HG03469 (cell line): ENCODE results near the gene RAMP1.
"Not testable (repeated sequence)": the region's sequence is repeated elsewhere in the genome, so short reads cannot be mapped to it uniquely, and the experiment has no call there.

Experiments
- ATAC-seq: cut with Tn5 transposase; IDR thresholded peaks from one replicate; pipeline ENCODE4 v1.9.1; 2021; ENCODE audit warnings: mild to moderate bottlenecking, moderate library complexity, moderate number of reproducible peaks; ENCODE audit not compliant: unreplicated experiment

RAMP1 gene

GRCh38 chr2:237863102-237863511 is 3.7 kb downstream of the RAMP1 start:
- ATAC-seq, result no peak

DNA sequence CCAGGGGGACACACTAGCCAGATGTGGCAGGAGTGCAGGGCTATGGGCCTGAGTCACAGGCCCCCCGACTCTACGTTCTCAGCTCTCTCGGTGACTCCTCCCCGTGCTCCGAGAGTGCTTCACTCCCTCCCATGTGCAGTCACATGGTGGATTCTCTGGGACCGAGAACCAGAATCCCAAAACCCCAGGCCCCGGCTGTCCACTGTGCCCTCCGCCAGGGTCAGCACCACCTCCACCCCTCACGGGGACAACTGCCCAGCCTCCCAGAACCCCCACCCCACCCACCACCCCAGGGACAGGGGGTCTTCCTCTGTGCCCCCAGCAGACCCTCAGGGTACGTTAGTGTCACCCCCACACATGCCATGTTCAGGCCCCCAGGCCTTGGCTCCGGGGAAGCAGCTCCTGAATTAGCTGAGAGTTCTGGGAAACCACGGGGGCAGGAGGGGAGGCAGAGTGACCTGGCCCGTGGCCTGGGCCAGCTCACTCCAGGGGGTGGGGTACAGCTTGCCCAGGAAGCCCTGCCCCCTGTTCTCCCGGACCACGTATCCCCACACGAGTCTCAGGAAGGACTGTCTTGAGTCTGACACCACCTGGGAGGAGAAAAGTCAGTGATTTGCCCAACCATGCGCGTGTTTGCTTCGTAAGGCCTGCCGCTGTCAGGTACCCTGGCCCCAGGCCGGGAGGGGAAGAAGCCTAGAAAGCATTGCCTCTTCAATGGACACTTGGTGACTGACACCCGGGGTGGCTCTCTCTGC is 4.4 kb downstream of the RAMP1 start:
- no peak for ATAC-seq

DNA sequence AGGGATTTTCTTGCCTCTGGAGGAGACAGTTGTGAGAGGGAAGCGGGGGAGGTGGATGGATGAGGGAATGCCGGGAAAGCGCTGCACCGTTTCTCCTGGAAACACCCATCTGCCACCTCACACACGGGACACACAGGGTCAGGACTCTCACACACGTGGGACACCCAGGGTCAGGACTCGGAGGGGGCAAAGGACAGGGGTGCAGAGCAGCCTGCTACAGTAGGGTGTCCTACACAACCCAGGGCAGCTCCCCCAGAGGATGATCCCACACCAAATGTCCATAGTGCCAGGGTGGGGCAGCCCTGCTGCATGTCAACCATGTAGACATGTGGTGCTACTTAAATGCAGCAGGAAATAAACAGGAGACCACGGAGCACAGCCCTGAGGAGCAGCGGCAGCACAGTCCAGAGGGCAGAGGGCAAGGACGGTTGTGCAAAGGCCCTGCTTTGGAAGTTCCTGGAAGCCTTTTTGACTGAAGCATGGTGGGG is 5.1 kb downstream of the RAMP1 start:
- no peak for ATAC-seq

DNA sequence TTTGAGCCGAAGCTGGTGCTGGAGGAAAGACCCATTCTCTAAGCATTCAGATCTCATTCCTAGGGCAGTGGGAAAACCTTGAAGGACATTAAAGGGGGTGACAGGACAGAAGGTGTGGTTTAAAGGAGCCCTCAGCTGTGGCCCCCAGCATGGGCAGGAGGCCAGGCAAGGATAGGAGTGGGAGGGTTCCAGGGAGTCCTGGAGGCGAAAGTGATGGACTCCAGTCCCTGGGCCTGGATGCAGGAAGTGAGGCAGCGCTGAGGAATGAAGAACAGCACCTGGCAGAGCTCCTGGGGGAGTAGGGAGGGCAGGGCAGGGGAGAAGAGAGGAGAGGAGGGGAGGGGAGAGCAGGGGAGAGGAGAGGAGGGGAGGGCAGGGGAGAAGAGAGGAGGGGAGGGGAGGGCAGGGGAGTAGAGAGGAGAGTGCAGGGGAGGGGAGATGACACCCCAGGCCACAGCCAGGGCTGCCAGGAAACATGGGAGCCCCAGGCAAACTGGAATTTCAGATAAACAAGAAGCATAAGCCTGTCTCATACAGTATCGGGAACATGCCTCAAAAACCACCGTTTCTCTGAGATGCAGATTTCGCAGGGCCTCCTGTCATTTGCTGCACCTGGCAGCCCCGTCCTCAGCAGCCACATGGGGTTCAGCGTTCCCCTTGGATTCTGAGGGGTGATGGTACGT is 5.7 kb downstream of the RAMP1 start:
- ATAC-seq, result no peak

GRCh38 chr2:237865623-237866041 is 6.2 kb downstream of the RAMP1 start:
- ATAC-seq, result no peak

- no peak for ATAC-seq
Observed at GRCh38 chr2:237866101-237866621, 6.7 kb downstream of the RAMP1 start.

GRCh38 chr2:237867465-237867864 is 8.0 kb downstream of the RAMP1 start:
- no peak for ATAC-seq

DNA sequence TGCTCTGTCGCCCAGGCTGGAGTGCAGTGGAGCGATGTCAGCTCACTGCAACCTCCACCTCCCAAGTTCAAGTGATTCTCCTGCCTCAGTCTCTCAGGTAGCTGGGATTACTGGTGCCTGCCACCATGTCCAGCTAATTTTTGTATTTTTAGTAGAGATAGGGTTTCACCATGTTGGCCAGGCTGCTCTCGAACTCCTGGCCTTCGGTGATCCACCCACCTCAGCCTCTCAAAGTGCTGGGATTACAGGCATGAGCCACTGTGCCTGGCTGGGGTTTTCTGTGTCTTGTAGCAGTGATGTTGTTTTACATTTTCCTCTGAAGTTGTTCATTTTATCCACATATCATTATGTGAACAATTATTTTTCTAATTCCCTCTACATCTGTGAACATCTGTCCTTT is 8.7 kb downstream of the RAMP1 start:
- not testable (repeated sequence) for ATAC-seq

- ATAC-seq, result no peak
Observed at GRCh38 chr2:237868631-237869342, 9.4 kb downstream of the RAMP1 start.

- no peak for ATAC-seq
Observed at GRCh38 chr2:237869343-237870102, 10.1 kb downstream of the RAMP1 start.

- no peak for ATAC-seq
Observed at GRCh38 chr2:237870126-237870525, 10.7 kb downstream of the RAMP1 start.

DNA sequence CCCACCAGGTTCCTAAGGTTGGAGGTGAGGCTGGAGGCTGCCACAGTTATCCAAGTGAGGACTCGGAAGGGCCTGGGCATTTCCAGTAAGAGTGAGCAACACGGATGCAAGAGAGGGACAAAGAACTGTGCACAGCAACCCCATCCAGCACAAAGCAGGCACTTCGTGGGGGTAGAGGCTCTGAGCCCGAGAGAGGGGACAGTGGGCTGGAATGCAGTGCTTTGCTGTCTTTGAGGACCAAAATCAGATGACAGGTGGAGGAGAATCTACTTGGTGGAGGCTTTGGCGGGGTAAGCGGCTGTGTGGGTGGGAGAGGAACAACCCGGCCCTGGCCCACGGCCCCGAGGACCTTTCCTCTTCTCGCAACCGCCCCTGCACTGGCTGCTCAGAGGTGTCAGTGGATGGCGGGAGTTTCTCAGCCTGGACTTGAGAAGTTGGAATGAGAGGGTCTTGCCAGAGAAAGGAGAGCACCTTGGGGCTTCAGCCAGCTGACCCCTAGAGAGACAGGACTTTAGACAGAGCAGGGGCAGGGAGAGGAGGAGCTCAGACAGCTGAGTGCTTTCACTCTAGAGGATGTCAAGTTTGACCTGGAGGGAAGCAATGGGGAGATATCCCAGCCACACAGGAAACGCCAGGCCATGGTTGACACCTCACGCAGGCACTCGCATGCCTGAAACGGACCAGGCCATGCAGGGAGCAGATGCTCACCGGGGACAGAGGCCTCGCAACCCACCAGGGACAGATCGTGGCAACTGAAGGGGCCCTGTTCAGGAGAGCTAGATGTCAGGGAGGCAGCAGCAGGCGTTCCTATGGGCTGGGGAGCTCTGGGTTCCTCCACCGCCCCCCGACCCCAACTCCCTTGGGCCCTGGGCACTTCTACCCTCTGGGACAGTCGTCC is 11.6 kb downstream of the RAMP1 start:
- ATAC-seq, result no peak

- ATAC-seq, result no peak
Observed at GRCh38 chr2:237872178-237872887, 12.9 kb downstream of the RAMP1 start.

- ATAC-seq, result no peak
Observed at GRCh38 chr2:237873421-237873831, 14.0 kb downstream of the RAMP1 start.

DNA sequence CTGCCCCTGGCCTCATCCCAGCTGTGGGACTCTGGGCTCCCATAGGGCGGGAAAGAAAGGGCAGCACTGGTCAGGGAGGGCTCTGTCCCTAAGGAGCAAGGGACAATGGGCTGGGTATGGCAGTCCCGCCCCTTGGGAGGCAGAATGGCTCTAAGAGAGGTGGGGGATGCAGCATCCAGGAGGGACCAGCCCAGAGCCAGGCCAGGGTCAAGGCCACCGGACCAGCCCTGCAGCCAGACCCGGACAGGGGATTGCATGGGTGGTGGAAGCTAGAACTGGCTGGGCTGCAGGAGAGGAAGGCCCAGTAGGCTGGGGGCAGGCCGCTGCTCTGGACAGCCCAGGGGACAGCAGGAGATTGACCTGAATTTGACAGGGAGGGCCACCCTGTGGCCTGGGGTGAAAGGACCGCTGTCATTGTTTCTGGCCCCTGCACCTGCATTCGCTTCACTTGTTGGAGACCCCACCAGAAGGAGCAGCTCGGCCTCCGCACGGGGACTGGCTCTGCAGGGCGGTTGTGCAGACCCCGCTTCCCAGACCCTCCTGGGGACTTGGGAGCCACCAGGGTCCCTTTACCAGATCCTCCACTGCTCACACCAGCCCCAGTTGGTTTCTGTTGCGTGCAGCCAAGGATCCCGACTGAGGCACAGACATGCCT is 14.6 kb downstream of the RAMP1 start:
- no peak for ATAC-seq

DNA sequence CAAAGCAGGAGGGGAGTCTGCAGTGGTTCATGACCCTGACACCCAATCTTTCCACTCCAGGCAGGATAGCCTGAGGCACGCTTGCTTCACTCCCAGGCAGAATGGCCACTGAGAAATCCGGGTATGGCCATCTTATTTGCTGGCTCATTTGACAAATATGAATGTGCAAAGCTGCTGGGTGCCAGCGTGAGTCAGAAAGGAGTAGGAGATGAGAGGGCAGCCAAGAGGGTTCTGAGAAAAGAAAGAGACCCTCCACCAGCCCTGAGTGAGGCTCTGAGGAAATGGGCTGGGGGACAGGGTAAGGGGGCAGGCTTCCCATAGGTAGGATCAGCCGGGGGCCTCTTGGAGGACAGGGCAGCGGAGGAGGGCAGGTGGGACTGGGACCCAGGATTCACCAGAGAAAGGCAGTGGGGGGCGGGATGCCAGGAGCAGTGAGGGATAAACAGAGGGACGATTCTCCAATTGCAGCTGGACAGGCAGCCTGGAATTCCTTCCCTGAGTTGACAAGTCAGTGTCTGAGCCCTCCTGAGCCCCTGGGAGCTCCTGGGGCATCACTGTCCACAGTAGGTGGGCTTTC is 15.2 kb downstream of the RAMP1 start:
- ATAC-seq, result no peak

DNA sequence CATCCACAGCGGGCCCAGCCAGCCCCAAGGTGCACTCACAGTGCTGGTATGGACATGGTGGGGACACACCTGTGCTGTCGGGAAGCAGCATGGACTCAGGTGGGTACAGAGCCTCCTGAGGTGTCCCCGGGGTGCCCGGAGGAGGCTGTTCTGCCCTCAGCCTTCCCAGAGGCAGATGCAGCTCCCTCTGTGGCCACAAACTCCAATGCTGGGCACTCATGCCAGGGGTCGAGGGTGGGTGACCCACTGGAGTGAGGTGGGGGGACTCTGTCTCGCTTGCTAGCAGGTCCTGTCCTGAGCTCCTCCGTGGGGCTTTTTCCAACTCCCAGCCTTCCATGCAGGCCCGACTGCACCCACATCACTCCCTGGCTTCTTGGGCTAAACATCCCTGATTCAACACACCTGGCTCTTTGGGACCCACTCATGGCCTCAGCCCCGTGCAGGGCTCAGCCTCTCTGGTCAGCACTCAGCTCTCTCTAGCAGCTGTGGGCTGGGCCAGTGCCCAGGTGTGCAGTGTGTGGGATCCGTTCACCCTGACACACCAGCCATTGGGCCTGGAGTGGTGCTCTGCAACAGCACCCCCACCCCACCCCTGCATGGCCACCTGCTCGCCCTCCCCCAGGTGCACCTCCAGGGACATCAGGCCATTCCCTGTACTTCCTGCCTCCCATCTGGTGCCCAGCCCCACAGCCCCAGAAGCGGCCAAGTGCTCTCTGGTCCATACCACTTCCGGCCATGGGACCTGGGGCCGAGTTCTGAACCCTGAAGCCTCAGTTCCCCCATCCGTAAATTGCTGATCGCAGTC is 16.0 kb downstream of the RAMP1 start:
- ATAC-seq, result no peak
